Activated CD4-positive, alpha-beta T cell treated with anti-CD3 and anti-CD28 coated beads, Interleukin-10, Interleukin-2, amounts not matched to agents 100 ng/mL and 50 ng/mL, durations not matched to agents 16 hours and 8 hours (primary cell): ENCODE data around the gene GGCX.

Source experiments
- DNase-seq: peaks from one replicate; pipeline ENCODE4 v3.0.0-alpha.2; 2020

The GGCX gene

DNA sequence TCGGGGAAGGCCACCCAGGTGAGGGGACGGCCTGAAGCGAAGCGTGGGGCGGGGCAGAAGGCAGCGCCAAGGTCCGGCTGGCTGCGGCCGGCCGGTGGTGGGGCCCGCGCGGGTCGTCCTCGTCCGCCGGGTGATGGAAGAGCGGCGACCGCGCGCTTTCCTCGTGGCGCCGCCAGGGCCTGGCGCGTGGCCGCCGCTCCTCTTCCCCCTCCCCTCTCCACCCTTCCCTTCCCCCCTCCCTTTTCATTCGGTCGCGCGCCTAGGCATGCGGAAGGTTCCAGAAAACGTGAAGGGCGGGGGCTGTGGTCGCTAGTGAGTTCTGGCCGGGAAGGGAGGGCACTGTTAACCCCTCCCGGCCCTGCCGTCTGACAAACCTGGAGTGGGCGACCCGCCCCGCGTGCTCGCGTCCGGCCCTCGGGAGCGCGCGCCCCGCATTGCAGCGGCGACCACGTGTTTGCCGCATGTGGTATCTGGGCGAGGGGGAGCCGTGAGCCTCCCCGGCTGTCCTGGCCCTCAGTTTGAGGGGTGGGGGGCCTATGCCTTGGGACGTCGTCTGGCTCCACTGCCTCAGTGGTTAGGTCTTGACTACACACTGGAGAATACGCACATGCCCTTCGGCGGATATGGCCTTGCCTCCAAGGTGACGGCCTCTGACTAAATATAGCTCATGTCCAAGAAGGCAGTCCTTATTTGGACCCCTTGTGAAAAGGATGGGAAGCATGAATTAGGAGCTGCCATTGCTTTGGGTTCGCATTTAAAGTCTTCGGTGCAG is 21.7 kb downstream of the GGCX start:
- peak; percentile 84 for DNase-seq

DNA sequence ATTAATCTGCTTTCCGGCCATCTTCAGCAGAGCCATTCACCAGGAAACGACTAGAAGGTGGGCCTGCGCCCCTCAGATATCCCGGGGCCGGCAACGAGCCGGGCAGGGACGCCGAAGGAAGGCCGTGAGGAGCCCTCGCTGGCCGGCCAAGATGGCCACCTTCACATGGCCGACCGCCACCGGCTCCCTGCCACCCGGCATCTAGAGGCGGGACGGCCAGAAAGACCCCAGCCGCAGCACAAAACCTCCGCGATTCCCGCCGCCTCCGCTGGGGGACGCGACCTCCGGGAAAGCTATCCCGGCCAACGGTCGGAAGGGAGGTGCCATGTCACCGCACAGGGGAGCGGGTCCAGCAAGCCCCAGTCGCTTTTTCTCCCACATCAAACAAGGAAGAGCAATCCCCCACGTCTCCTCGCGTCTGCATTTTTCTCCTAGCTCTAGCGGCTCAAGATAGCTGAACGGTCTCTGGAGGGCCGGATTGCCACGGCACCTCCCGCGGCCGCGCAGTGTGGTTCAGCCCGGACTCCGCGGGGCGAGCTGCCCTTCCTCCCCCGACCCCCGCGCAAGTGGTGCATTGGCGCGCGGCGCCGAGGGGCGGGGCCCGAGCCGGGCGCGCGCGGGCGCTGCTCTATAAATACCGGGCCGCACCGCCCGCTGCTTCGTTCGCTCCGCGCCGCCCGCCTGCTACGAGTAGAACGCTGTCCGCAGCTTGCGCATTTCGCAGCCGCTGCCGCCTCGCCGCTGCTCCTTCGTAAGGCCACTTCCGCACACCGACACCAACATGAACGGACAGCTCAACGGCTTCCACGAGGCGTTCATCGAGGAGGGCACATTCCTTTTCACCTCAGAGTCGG is 22.6 kb downstream of the GGCX start, which contains the start of gene MAT2A:
TSS of gene MAT2A (plus strand) at position 662 of the 854 bp plus-strand sequence. CDS start at position 782, 120 bp downstream.
- DNase-seq, result peak; percentile 95

GRCh38 chr2:85537600-85538506 is 23.4 kb downstream of the GGCX start:
- peak; percentile 54 for DNase-seq

DNA sequence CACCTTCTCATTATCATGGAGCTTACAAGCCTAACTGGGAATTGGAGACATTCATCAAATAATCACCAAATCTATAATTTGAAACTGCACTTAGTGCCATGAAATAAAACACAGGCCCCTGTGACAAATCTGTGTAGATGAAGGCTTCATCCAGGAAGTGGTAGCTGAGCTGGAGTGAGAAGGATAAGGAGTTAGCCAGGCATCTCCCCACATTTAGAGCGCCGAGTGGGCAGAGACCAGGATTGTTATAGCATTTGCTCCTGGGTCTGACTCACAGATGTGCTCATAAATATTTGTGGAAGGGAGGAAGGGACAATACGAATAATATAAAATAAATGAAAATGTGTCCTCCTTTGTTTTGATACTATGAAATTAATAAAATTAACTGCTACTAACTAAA is 24.8 kb downstream of the GGCX start:
- no peak for DNase-seq

GRCh38 chr2:85534881-85535280 is 26.4 kb downstream of the GGCX start:
- no peak for DNase-seq

DNA sequence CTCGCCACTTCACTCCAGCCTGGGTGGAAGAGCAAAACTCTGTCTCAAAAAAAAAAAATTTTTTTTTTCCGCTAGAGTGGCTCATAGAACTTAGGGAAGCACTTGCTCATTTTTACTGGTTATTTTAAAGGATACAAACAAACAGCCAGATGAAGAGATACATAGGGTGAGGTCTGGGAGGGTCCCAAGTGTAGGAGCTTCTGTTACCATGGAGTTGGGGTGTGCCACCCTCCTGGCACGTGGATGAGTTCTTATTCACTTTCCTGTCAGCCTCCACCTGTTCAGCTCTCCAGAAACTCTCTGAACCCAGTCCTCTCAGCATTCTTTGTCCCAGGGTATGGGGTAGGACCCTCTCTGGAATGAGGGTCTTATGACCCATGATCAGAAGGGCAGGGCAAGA is 27.2 kb downstream of the GGCX start:
- no peak for DNase-seq

- no peak for DNase-seq
Observed at GRCh38 chr2:85531589-85531988, 29.7 kb downstream of the GGCX start.

- no peak for DNase-seq
Observed at GRCh38 chr2:85529809-85530208, 31.5 kb downstream of the GGCX start.

DNA sequence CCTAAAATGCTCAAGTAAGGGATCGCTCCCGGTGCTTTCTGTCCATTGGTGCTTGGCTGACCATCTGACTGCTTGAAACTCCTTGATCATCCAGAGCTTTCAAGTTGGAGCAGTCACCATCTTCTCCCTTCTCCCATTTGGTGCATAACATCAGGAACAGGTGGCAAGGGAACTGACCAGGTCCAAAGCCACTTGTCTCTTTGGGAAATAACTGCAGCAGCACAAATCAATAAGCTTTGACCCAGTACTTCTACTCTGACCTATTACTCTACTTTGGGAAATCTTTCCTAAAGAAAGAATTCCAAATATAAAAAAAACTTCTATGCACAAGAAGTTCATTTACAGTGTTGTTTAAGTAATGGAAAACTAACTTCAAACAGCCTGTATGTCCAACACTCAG is 32.9 kb downstream of the GGCX start:
- DNase-seq, result no peak

GRCh38 chr2:85527787-85528186 is 33.5 kb downstream of the GGCX start:
- DNase-seq, result no peak

DNA sequence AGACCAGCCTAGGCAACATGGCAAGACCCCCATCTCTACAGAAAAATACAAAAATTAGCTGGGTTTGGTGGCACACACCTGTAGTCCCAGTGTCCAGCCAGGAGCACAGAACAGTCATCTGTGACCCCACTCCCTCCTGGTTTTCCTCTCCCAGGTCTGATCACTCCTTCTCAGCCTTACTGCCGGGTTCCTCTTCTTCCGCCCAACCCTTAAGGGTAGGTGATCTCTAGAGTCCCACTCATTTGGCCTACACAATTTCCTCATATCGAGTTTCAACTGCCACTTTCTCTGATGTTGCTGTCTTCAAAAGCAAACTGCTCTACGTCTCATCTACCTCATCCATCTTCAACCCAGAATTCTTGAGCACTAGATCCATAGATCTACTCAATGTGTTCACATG is 35.7 kb downstream of the GGCX start:
- DNase-seq, result no peak

DNA sequence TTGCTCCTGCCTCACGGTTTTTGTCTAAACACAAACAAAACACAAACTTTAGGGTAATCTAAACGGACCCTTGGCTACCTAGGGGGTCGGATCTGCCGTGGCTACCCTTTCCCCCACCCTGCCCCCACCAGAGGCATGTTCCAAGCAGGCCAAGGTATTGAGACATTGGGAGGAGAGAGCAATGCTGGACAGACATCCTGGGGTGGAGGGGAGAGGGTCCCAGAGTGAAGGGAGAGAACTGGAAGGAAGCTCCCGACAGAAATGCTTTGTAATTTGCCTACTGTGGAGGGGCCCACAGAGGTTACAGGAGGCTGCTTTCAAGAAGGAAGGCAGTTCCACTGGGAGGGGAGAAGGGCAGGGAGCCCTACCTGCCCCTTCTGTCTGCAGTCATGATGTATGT is 36.3 kb downstream of the GGCX start:
- no peak for DNase-seq

DNA sequence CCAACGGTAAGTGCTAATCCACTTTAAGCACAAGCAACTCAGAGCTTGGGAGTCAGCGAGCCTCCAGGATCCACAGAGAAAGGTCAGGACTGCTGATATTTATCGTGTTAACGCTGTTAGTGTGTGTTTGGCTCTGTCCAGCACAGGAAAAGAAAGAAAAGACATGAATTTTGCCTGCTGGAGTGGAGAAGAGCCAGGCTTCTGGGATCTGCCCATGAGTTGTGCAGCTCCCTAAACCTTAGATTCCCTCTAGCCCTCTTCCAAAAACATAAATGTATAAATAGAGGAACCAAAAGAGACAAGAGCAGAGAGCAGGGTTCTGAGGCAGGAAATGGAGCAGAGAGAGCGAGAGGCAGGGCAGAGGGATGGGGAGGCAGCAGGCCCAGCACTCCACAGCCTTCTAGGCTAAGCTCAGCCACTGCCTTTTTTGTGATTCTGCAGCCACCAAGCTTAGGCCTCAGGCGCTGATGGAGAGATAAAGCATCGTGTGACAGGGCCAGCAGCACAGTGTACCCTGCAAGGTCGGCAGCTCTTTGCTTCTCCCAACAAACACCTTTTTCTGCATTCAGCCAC is 36.9 kb downstream of the GGCX start:
- no peak for DNase-seq

DNA sequence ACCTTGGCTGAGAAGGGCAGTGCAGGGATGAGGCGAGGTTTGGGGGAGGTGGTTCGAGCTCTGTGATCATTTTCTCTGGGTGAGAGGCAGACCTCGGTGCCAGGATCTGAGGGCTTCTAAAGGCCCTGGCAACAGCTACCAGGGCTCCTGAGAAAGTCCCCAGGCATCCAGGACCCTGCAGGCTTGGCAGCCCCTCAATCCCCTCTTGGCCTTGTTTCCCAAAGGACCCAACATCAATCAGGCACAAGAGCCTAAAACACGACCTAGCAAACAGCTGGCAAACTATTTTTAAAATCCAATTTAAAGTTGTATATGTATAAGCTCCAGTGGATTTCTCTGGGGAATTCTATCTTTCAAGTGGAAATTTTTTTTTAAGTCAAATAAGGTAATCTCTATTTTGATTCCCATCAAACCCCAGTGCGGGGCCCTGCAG is 37.4 kb downstream of the GGCX start:
- DNase-seq, result no peak

- DNase-seq, result no peak
Observed at GRCh38 chr2:85523062-85523902, 38.0 kb downstream of the GGCX start.

DNA sequence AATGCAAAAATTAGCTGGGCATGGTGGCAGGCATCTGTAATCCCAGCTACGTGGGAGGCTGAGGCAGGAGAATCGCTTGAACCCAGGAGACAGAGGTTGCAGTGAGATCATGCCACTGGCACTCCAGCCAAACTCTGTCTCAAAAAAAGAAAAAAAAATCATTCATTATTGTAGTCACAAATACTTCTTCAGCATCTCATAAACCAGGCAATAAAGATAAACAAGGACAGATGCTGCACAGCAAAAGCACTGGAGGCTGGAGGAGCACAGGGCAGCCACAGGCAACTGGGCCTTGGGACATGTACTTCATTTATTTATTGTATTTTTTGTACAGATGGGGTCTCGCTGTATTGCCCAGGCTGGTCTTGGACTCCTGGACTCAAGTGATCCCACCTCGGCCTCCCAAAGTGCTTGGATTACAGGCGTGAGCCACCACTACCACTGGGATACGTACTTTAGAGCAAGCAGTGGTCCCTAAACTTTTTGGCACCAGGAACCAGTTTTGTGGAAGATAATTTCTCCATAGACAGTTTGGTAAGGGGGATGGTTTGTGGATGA is 39.1 kb downstream of the GGCX start:
- no peak for DNase-seq

DNA sequence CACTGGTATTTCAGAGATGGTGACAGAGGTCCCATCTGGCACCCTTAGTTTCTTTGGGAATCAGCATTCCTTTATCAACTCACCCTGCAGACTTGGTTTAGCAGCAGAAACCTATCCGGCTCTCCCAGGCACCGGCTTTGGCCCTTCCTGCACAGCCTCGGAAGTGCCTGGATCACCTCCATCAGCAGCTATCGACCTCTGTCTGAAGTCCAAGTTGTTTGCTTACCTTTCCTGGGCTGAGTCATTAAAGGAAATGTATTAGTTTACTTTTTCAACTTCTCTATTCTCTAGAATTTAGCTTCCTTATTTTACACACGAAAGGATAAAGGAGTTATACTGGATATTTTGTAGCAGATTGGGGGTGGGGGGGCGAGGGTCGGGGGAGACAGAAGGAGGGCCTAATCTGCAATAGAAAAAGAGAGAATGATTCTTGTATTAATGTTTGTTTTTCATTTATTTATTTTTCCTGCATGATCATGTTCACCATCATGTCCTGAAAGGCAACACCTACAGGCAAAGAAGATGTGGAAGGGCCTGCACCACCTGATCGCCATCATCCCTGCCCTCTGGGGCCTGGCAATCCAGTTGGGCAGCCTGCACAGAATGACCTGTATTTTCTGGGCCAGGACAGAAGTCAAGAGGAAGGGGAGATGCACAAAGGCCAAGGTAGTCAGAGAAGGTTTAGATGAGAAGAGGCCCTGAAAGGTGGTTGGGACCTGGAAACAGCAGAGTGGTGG is 44.5 kb downstream of the GGCX start:
- no peak for DNase-seq

- no peak for DNase-seq
Observed at GRCh38 chr2:85514323-85514722, 47.0 kb downstream of the GGCX start.

GRCh38 chr2:85511008-85511811 is 50.1 kb downstream of the GGCX start:
- no peak for DNase-seq

- DNase-seq, result no peak
Observed at GRCh38 chr2:85506768-85507181, 54.5 kb downstream of the GGCX start.
